Endothelial cell of umbilical vein (primary cell): ENCODE measurements around the gene ITGA7. TPM values are rescaled to one million over a fixed set of nuclear protein-coding genes. Genes with fewer than 3 reads are reported as not detected.

Experiments
- BruUV-seq: library from RNA; stranded (reverse); fragments of 400-500 nt; replicated peaks from 2 replicates; lab custom pipeline; 2021; lab: Mats Ljungman, UMichigan
- CTCF ChIA-PET: fragments of 300-600, 350-600 bp; sonication (Branson Sonifier 250); formaldehyde crosslinking; loops from one replicate; lab custom pipeline; 2021; ENCODE audit warnings: antibody characterized with exemption, inconsistent platforms; lab: Charles Lee
- POLR2A ChIA-PET: fragments of 300-600, 350-600 bp; sonication (Branson Sonifier 250); formaldehyde crosslinking; loops from one replicate; lab custom pipeline; 2021; ENCODE audit warnings: antibody characterized with exemption, inconsistent platforms; lab: Charles Lee
- DNase-seq: peaks from one replicate; pipeline ENCODE4 v3.0.0-alpha.2; 2011; ENCODE audit warnings: low read depth, low spot score
- FAIRE-seq: peaks from 2 replicates; lab custom pipeline; 2011; peaks lifted over from hg19 to GRCh38; lab: Jason Lieb, UNC
- H2AFZ ChIP-seq: 2 replicates; pipeline ENCODE4 v1.6.0; 2012; ENCODE audit warnings: low read depth, low read length, control low read depth, inconsistent platforms
- H3K27ac ChIP-seq: 2 replicates; pipeline ENCODE4 v1.5.1; 2011; ENCODE audit warnings: low read depth, mild to moderate bottlenecking, control low read depth, low read length, moderate library complexity; ENCODE audit not compliant: insufficient read depth
- H3K27me3 ChIP-seq, 2 experiments: 2 replicates each; pipeline versions ENCODE4 v1.6.0 to v1.6.1; 2011; ENCODE audit warnings: low read length in 2 of 2, mixed read lengths in 1 of 2; ENCODE audit not compliant: control insufficient read depth in 2 of 2, insufficient read depth in 2 of 2
- H3K36me3 ChIP-seq, 2 experiments: 2 replicates in 1 of 2; 3 replicates in 1 of 2; pipeline ENCODE4 v1.5.1; 2011; ENCODE audit warnings: low read length in 2 of 2, mild to moderate bottlenecking in 1 of 2, moderate library complexity in 1 of 2; ENCODE audit not compliant: control insufficient read depth in 2 of 2, insufficient read depth in 2 of 2; ENCODE audit errors: extremely low read depth in 1 of 2
- H3K4me1 ChIP-seq: 3 replicates; pipeline ENCODE4 v1.5.1; 2011; ENCODE audit warnings: mild to moderate bottlenecking, low read length; ENCODE audit not compliant: control insufficient read depth, insufficient read depth; ENCODE audit errors: extremely low read depth
- H3K4me2 ChIP-seq: 2 replicates; pipeline ENCODE4 v1.6.1; 2011; ENCODE audit warnings: low read length, control low read depth, mixed read lengths; ENCODE audit not compliant: insufficient read depth
- H3K4me3 ChIP-seq, 3 experiments: fragments of 200-600 bp in 1 of 3; sonication (generic), shearing (Covaris generic) in 1 of 3; replicated peaks in 1 of 3; 2 replicates each; pipeline ENCODE4 v1.5.1; 2011 to 2016; ENCODE audit warnings: control low read depth in 3 of 3, low read length in 3 of 3, mild to moderate bottlenecking in 2 of 3, inconsistent platforms in 1 of 3, low read depth in 1 of 3, moderate library complexity in 1 of 3; ENCODE audit not compliant: insufficient read depth in 1 of 3
- H3K79me2 ChIP-seq: 2 replicates; pipeline ENCODE4 v1.6.0; 2012; ENCODE audit warnings: low read length, inconsistent platforms; ENCODE audit not compliant: control insufficient read depth, insufficient read depth
- H3K9ac ChIP-seq: replicated peaks from 2 replicates; pipeline ENCODE3; 2011; ENCODE audit warnings: low read length, control low read depth; ENCODE audit not compliant: insufficient read depth; ENCODE audit errors: extremely low read depth
- H3K9me1 ChIP-seq: replicated peaks from 3 replicates; pipeline ENCODE4 v1.6.0; 2011; ENCODE audit warnings: mild to moderate bottlenecking, low read length; ENCODE audit not compliant: control insufficient read depth, insufficient read depth; ENCODE audit errors: extremely low read depth
- H3K9me3 ChIP-seq: replicated peaks from 2 replicates; pipeline ENCODE4 v1.5.1; 2012; ENCODE audit warnings: low read length, inconsistent platforms; ENCODE audit not compliant: control insufficient read depth, insufficient read depth
- H4K20me1 ChIP-seq: replicated peaks from 2 replicates; pipeline ENCODE3; 2011; ENCODE audit warnings: mild to moderate bottlenecking, low read length; ENCODE audit not compliant: control insufficient read depth, insufficient read depth; ENCODE audit errors: extremely low read depth
- EZH2 ChIP-seq: IDR thresholded peaks from 2 replicates; pipeline ENCODE4 v1.6.1; 2012; ENCODE audit warnings: borderline replicate concordance, low read depth, mild to moderate bottlenecking, moderate library complexity, low read length, inconsistent platforms; ENCODE audit not compliant: severe bottlenecking
- FOS ChIP-seq: IDR thresholded peaks from 2 replicates; pipeline ENCODE4 v1.6.1; 2011; ENCODE audit warnings: mild to moderate bottlenecking, low read length, moderate library complexity, borderline replicate concordance; ENCODE audit not compliant: insufficient read depth
- GATA2 ChIP-seq: IDR thresholded peaks from 2 replicates; pipeline ENCODE4 v1.7.0; 2011; ENCODE audit warnings: low read depth, mild to moderate bottlenecking, moderate library complexity, mixed read lengths, low read length; ENCODE audit not compliant: insufficient read length, insufficient read depth
- JUN ChIP-seq: IDR thresholded peaks from 2 replicates; pipeline ENCODE4 v1.6.1; 2011; ENCODE audit warnings: borderline replicate concordance, low read depth; ENCODE audit not compliant: insufficient read length, insufficient read depth
- MYC ChIP-seq: IDR thresholded peaks from one replicate; pipeline ENCODE4 v1.6.1; 2011; ENCODE audit warnings: mild to moderate bottlenecking, low read depth, low read length
- POLR2A ChIP-seq: IDR thresholded peaks from 2 replicates; pipeline ENCODE4 v1.6.1; 2012; ENCODE audit warnings: low read depth, mild to moderate bottlenecking, control low read depth, low read length
- POLR2AphosphoS5 ChIP-seq: IDR thresholded peaks from 2 replicates; pipeline ENCODE4 v1.6.1; 2012; ENCODE audit warnings: low read depth, mild to moderate bottlenecking, control low read depth, low read length, moderate library complexity; ENCODE audit not compliant: insufficient read depth
- dilution Hi-C: fragments of 300-500 bp; cut with MboI; formaldehyde crosslinking; loops from one replicate; pipeline ENCODE4 v1.15.0; 2019; ENCODE audit warnings: low sequenced_read_pairs; ENCODE audit not compliant: extremely low pct_ligation_motif_present
- intact Hi-C: fragments of 100-400 bp; cut with micrococcal nuclease; formaldehyde crosslinking; loops from one replicate; pipeline ENCODE4 v1.10.0; 2022
- polyA plus RNA-seq, 4 experiments: library from polyadenylated mRNA; depleted of rRNA in 3 of 4; stranded (reverse) in 3 of 4; unstranded in 1 of 4; fragments of >200 nt; gene quantifications; 2 replicates each; pipeline versions ENCODE4 v1.2.1 to v1.2.3, GENCODE V29; 2011 to 2012; ENCODE audit warnings: missing spikeins in 1 of 4
- total RNA-seq: library from RNA; stranded (reverse); gene quantifications from 2 replicates; pipeline ENCODE4 v1.2.3, GENCODE V29; 2021
- TF ChIP-seq, protein P1 (sequence below): IDR thresholded peaks from 2 replicates; pipeline ENCODE4 v1.6.1; 2011; ENCODE audit not compliant: insufficient read depth, insufficient read length
- TF ChIP-seq, protein P2 (sequence below), 2 donors: IDR thresholded peaks; 1 replicate in 1 of 2; 2 replicates in 1 of 2; pipeline ENCODE4 v1.5.1; 2011; ENCODE audit warnings: low read length in 2 of 2, mild to moderate bottlenecking in 2 of 2, moderate library complexity in 2 of 2, control low read depth in 1 of 2, inconsistent platforms in 1 of 2, low read depth in 1 of 2; ENCODE audit not compliant: insufficient read depth in 1 of 2; ENCODE audit errors: extremely low read depth in 1 of 2

Gene ITGA7
- total and polyA plus RNA-seq, 2 donors (not counting 3 experiments of a cell fraction or from before 2014, with no cell fraction given) = 0.41 to 0.84 TPM

DNA sequence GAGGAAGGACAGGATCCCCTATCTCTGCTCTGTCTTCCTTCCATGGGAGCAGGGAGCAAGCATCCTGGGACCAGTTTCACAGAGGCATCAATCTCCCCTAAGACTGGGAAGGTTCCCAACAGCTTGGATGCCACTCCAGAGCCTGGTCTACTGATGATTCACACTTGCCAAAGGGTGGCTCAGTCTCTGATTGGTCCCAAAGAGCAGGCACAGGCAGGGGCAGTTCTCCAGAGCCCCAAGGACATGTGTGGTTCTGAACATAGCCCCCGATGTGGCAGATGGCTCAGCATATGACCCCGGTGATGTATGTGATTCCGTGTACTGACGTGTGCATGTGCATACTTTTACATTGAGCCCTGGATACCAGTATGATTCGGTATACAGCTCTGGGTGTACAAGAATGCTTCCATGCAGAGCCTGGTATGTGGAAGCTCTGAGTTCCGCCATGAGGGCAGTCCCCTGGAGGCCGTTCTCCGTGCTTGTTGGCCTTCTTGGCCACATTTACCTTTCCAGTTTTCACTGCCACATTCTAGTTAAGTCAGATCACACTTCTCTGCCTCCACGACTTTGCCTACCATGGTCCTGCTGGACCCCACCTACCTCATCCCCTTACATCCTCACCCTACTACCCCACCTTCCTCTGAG, 21.2 kb downstream of the ITGA7 start:
- intact Hi-C loops = no loop called here
- H3K9ac ChIP-seq = no peak overlapping the region
- dilution Hi-C loops = no loop called here
- no peaks in the 10 kb centered on the region for H3K9me3 ChIP-seq
- H3K27ac ChIP-seq = no peak overlapping the region
- POLR2A ChIA-PET = no interaction called here
- CTCF ChIA-PET = no interaction called here
- no peak overlapping the region for H3K4me3 ChIP-seq
- FAIRE-seq (no peak), DNase-seq (no peak)
- TF ChIP-seq, protein P1, sequence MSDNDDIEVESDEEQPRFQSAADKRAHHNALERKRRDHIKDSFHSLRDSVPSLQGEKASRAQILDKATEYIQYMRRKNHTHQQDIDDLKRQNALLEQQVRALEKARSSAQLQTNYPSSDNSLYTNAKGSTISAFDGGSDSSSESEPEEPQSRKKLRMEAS = no peak
- TF ChIP-seq MYC (no peak), JUN (no peak), EZH2 (no peak), POLR2AphosphoS5 (no peak), GATA2 (no peak), POLR2A (no peak), FOS (no peak)
- TF ChIP-seq, protein P2, sequence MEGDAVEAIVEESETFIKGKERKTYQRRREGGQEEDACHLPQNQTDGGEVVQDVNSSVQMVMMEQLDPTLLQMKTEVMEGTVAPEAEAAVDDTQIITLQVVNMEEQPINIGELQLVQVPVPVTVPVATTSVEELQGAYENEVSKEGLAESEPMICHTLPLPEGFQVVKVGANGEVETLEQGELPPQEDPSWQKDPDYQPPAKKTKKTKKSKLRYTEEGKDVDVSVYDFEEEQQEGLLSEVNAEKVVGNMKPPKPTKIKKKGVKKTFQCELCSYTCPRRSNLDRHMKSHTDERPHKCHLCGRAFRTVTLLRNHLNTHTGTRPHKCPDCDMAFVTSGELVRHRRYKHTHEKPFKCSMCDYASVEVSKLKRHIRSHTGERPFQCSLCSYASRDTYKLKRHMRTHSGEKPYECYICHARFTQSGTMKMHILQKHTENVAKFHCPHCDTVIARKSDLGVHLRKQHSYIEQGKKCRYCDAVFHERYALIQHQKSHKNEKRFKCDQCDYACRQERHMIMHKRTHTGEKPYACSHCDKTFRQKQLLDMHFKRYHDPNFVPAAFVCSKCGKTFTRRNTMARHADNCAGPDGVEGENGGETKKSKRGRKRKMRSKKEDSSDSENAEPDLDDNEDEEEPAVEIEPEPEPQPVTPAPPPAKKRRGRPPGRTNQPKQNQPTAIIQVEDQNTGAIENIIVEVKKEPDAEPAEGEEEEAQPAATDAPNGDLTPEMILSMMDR (IDR thresholded peaks at IDR 0.05; ENCODE audit: extremely low read depth in 1 of 2, insufficient read depth in 1 of 2, low read depth in 1 of 2, low read length in 2 of 2) = no peak
- H3K27me3 ChIP-seq = no peaks in the 10 kb centered on the region
- H4K20me1 ChIP-seq = no peaks in the 10 kb centered on the region
- H3K4me2 ChIP-seq = no peak overlapping the region
- H3K79me2 ChIP-seq = no peaks in the 10 kb centered on the region
- H3K36me3 ChIP-seq = no peaks in the 10 kb centered on the region
- no peaks in the 10 kb centered on the region for H3K4me1 ChIP-seq
- no peak overlapping the region for H2AFZ ChIP-seq
- no peaks in the 10 kb centered on the region for H3K9me1 ChIP-seq
- BruUV-seq = no TSS peak
